GM21360 (cell line): Measurements from ENCODE around the gene GDF15.

Source experiments
- ATAC-seq: cut with Tn5 transposase; IDR thresholded peaks from one replicate; pipeline ENCODE4 v1.9.1; 2021; ENCODE audit warnings: mild to moderate bottlenecking, moderate library complexity; ENCODE audit not compliant: unreplicated experiment

GDF15 gene

DNA sequence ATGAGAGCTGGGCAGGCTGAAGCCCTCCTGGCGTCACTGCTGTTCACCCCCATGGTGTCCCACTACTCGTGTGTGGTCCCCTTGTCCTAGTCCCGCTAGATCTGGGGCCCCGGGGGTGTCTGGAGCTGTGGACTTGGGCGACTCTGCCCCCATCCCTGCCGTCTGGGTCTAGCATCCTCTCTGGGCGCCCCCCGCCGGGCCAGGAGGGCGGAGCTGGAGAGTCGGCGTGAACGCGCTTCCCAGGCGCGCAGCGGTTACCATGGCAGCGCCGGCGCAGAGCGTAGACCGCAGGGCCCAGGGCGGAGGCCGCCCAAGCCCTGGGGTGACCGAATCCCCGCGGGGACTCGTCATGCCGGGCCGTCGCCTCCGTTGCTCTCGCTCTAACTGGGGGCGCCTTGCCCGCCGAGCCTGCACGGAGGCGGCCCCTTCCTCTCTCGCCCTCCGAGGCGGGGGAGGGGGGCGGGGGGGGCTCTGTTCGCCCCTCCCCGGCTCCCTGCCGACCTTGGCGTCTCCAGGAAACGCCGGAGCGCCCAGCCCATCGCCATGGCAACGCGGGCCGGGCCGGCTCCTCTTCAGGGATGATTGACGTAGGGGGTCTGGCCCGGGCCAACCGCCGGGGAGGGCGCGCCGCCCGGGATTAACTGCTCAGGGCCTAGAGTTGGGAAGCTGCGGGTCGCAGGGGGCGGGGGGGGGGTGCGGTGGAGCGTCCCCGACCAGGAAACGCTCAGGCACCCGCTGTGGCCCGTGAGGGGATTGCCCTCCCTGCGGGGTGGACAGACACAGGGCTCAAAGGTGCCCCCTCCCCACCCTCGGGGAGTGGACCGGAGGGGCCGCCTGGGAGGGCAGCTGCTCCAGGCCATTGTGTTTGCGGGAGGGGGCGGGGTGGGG is 43.1 kb downstream of the GDF15 start:
- peak; percentile 54 for ATAC-seq

GRCh38 chr19:18429717-18430416 is 43.9 kb downstream of the GDF15 start:
- no peak for ATAC-seq

DNA sequence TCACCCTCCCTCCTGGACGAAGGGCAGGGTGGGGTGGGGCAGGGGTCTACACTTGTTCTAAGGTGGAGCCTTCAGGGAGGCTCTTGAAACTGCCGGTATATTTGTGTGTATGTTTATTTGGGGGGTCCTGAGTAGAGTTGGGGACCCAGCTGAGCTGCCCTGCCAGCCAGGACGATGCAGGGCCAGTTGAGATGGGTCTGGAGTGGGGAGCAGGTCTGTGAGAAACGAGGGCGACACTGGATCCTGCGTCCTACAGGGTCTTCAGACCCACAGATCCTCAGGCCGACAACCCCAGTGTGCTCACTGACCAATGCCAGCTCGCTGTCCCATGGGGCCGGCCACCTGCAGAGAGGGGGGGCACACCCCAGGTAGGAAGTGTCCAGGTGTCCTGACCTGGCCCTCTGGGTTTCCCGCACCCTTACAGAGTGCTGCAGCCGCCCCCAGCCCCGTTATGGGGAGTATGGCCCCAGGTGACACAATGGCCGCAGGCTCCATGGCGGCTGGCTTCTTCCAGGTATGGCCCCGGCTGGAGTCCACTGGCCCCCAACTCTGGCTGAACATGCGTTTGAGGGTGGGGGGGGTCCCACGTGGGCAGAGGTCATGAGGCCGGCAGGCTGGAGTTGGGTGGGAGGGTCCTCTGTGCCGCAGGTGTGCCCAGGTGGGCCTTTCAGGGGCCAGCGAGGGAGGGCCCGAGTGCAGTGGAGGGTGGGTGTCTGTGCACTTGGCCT is 44.6 kb downstream of the GDF15 start:
- ATAC-seq = no peak

GRCh38 chr19:18431351-18432197 is 45.6 kb downstream of the GDF15 start:
- ATAC-seq = no peak

- no peak for ATAC-seq
Observed at GRCh38 chr19:18432275-18433014, 46.5 kb downstream of the GDF15 start.

GRCh38 chr19:18433015-18433691 is 47.2 kb downstream of the GDF15 start:
- ATAC-seq = no peak

GRCh38 chr19:18433735-18434398 is 47.9 kb downstream of the GDF15 start:
- ATAC-seq = no peak

GRCh38 chr19:18434411-18435175 is 48.6 kb downstream of the GDF15 start:
- no peak for ATAC-seq

DNA sequence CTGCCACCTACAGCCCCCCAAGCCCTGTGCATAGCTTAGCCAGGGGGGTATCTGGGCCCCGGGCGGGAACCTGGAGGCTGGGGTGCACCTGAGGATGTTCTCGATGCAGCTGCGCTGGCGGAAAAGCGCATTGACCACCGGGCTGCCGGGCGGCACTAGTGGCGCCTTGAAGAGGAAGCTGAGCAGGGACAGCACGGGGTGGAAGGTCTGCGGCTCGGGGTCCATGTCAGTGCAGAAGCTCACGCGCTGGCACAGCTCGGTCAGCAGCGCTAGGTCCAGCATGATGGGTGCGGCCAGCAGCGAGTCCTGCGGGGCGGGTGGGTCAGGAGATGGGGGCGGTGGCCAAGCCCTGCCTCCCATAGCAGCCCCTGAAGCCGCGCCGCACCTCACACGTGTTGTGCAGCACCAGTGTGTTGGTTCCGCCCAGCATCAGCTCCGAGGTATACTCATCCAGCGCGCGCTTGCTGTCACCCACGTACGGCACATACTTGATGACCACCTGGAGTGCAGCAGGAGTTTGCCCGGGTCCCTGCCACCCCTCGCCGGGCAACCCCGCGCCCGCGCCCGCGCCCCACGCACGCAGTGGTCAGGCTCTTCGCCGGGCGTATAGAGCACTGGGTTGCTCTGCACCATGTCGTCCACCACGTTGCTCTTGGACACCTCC is 49.4 kb downstream of the GDF15 start:
- no peak for ATAC-seq

- no peak for ATAC-seq
Observed at GRCh38 chr19:18435842-18436670, 50.1 kb downstream of the GDF15 start.

DNA sequence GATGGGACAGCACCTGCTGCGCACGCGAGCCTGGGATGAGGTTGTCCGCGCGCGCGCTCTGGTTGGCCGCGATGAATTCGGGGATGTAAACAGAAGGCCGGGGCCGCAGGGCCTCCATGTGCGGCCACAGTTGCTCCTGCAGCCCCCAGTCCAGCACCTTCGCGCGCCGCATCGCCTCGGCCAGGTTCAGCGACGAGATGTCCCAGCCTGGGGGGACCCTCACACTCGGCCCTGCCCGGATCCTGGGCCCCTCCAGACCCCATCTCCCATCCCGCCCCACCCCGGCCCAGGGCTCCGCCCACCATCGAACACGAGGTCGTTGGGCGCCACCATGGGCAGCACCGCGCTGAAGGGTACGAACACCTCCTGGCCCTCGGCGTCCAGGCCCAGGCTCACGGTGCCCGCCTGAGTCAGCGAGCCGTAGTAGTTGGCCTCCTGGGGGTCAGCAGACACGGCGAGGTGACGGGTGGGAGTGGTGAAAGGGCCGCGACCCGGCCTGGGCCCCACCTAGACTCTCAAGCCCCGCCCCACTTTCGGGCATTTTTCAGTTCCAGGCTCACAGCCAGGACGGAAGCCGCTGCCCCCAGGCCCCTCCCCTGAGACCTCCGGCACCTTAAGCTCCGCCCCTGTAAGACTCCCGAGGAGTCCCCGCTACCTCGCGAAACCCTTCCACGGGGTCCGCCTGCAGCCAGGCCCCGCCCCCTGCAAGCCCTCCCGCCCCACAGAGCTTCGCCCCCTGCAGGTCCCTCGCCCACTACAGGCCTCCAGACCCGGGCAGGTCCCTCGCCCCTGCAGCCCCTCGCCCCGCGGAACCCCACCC is 50.9 kb downstream of the GDF15 start:
- ATAC-seq = no peak

DNA sequence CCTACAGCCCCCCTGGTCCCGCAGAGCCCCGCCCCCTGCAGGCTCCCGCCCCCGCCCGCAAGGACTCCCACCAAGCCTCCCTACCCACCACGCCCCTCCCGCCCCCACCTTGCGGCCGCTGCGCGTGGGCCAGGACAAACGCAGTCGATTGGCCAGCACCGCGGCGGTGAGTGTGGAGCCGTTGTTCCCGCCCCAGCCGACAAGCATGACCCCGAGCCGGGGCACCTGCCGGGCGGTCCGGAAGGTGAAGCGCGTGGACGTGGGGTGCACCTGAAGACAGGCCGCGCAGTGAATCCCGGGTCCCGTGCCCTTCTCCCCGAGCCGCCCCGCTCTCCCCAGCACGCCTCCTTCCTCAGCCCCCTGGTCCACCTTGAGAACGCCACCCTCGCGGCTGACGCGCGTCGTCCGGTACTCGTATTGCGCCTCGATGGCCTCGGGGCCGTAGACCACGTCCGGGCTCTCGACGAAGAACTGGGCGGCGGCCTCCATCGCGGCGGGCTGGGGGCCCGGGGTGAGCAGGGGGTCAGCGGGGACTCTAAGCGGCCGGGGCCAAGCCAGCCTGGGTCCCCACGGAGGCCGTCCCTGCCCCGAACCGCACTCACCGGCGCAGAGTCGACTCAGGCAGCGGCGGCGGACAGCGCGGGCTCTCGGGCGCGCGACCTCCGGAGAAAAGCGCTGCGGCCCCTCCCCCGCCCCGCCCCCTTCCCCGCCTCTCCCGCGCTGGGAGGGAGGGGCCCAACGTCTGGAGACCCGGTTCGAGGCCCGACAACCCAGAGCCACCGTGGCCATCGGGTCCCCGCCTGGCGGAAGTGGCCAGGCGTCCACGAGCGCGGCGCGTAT is 51.8 kb downstream of the GDF15 start, which contains the start of gene ISYNA1:
Gene ISYNA1 (minus strand): TSS at position 643 of the 840 bp plus-strand sequence. CDS start 154 bp downstream, at position 489.
- ATAC-seq = no peak

- no peak for ATAC-seq
Observed at GRCh38 chr19:18438331-18439024, 52.5 kb downstream of the GDF15 start.
